PC-9 (cell line): Measurements from ENCODE around the gene CLIC5.

Source experiments
- CTCF ChIP-seq: fragments of 200-600 bp; sonication (generic); conservative IDR thresholded peaks from 2 replicates; pipeline ENCODE4 v1.6.1; 2017; ENCODE audit warnings: mixed run types, antibody characterized with exemption, mild to moderate bottlenecking, moderate library complexity
- EZH2 ChIP-seq: fragments of 200-600 bp; sonication (generic); IDR thresholded peaks from 2 replicates; pipeline ENCODE4 v1.8.0; 2017; ENCODE audit warnings: antibody characterized with exemption, low read depth

- TF ChIP-seq CTCF (no peak), EZH2 (no peak)
Observed at GRCh38 chr6:46048646-46049297, 33.1 kb upstream of the CLIC5 start.
